ENCODE data around the gene MMEL1. TPM values are rescaled to one million over a fixed set of nuclear protein-coding genes. Genes with fewer than 3 reads are reported as not detected.

MMEL1 gene
- total RNA-seq, 1 experiment from 2014 or later = 4.9 TPM

DNA sequence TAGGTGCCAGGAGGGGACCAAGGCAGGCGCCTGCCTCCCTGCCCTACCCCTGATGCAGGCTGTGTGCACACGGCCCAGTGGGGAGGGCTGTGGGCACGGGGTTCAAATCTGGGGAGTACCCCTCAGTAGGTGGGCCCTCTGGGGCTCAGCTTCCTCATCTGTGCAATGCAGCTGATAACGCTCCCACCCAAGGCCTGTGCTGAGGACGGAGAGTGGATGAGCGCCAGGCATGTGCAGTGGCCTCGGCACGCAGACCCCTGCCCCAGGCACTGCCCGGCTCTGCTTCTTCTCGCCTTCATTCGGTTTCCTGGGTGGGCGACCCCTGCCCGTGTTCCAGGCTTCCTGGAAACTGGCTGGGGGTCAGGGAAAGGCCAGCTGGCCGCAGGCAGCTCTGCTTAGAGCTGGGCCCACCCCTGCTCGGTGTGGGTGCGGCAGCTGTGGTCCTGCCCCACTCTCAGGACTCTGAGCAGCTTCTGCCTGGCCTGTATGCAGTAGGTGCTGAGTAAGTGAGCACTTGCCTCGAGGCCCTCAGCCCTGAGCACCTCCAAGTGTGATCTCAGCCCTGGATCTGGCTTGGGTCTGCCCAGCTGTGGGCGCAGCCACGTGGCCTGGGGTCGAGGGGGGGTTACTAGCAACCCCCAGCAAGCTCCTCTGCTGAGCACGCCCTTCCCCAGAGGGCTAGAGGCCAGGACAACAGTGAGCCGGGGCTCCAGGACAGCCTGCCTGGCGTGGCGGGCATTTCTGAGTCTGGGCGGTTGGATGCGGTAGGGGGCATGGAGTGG, 88.5 kb downstream of the MMEL1 start:
- ChIA-PET CTCF (no interaction called here), POLR2A (ENCODE audit: unreplicated experiment) (interaction anchor here (0.5 to 0.7 kb wide), 3 partner anchors 23 to 336 kb away, joined by 3 to 10 read pairs (median 4); no protein-coding TSS in a partner anchor)
- Histone ChIP-seq H2AFZ (no peak overlapping the region), H3K4me1 (replicated peaks; ENCODE audit: insufficient read depth) (peaks cover 41% of the 10 kb centered on the region), H3F3A (ENCODE audit: insufficient read depth, low read depth) (peaks cover 32% of the 10 kb centered on the region; the same call in 1 of the 2 replicates), H3K27ac (no peak overlapping the region), H3K4me3 (no peak overlapping the region), H3K36me3 (ENCODE audit: low read depth) (no peaks in the 10 kb centered on the region), H3K27me3 (ENCODE audit: insufficient read depth, low read depth) (no peaks in the 10 kb centered on the region), H3K79me2 (ENCODE audit: low read depth) (no peaks in the 10 kb centered on the region), H3K9me3 (ENCODE audit: insufficient read depth, low read depth) (no peaks in the 10 kb centered on the region), H3K4me2 (no peak overlapping the region), H3K9me2 (ENCODE audit: insufficient read depth) (no peaks in the 10 kb centered on the region), H4K20me1 (ENCODE audit: insufficient read depth) (no peaks in the 10 kb centered on the region)
- intact Hi-C loops (cut with micrococcal nuclease; ENCODE audit: unreplicated experiment) = loop anchor here (10.0 kb wide), 1 partner anchor 101 kb away; no protein-coding TSS in a partner anchor
- BruUV-seq (replicated peaks) = no TSS peak
- no peak for TF ChIP-seq EZH2 (IDR thresholded peaks at IDR 0.05; ENCODE audit: low read depth)
- TF ChIP-seq, protein P1, sequence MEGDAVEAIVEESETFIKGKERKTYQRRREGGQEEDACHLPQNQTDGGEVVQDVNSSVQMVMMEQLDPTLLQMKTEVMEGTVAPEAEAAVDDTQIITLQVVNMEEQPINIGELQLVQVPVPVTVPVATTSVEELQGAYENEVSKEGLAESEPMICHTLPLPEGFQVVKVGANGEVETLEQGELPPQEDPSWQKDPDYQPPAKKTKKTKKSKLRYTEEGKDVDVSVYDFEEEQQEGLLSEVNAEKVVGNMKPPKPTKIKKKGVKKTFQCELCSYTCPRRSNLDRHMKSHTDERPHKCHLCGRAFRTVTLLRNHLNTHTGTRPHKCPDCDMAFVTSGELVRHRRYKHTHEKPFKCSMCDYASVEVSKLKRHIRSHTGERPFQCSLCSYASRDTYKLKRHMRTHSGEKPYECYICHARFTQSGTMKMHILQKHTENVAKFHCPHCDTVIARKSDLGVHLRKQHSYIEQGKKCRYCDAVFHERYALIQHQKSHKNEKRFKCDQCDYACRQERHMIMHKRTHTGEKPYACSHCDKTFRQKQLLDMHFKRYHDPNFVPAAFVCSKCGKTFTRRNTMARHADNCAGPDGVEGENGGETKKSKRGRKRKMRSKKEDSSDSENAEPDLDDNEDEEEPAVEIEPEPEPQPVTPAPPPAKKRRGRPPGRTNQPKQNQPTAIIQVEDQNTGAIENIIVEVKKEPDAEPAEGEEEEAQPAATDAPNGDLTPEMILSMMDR (conservative IDR thresholded peaks at IDR 0.05) = no peak
- DNase-seq = no peak

DNA sequence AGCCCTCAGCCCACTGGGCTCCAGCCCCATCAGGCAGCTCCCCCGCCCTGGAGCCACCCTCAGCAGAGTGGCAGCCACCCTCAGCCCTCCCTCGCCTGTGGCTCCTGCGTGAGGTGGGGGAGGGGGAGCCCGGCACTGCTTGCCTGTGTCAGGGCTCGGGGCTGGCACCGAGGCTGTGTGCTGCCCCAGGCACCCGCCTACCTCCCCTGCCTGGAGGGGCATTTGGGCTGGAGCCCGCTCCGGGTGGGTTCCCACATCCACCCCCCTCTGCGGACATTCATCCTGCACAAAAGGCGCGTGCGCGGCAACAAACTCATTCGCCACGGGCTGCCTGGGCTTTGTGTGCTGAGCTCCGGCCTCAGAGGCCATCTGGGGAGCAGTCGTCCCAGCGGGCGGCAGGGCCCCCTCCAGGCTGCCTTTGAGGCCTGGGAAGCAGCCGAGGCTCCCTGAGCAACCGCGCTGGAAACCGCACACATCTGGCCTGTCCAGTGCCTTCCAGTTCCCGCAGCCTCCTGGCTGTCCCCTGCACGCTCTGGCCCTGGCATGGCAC, 89.2 kb downstream of the MMEL1 start:
- H3K4me2 ChIP-seq = no peak overlapping the region
- intact Hi-C loops (cut with micrococcal nuclease; ENCODE audit: unreplicated experiment) = loop anchor here (10.0 kb wide), 1 partner anchor 101 kb away; no protein-coding TSS in a partner anchor

DNA sequence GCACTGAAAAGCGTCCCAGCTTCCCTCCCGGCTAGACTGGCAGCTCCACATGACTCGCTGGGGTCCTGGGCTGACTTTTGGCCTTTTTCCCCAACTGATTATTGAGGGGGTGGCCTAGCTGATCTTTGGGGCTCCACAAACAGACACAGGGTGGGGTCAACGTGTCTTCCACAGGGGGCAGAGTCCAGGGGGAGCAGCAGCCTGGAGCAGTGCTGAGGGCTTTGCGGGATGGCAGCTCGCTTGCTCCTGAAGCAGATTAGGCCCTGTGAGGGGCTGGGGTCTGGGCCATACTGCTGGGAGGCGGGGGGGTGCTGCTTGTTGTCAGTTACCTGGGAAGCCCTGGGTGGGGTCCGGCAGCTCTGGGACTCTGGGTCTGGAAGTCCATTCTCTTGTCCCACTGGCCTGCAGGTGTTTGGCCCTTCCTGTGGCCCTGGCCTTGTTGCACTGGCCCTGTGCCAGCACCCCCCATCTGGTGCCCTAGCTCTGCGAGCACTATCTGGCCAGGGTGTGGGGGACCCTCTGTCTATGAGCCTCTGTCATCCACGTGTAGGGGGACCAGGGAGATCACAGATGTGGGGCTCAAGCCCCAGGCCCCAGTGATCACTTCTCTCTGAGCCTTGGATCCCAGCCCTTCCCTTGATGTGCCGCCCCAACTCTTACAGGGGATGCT, 90.4 kb downstream of the MMEL1 start:
- no TSS peak for BruUV-seq (replicated peaks)
- no peaks in the 10 kb centered on the region for H3K9me3 ChIP-seq (ENCODE audit: insufficient read depth, low read depth)
- peaks cover 23% of the 10 kb centered on the region for H3K4me1 ChIP-seq (replicated peaks; ENCODE audit: insufficient read depth)
- H2AFZ ChIP-seq = no peak overlapping the region
- H3K36me3 ChIP-seq (ENCODE audit: low read depth) = no peaks in the 10 kb centered on the region
- no peak overlapping the region for H3K4me2 ChIP-seq
- no peaks in the 10 kb centered on the region for H3K79me2 ChIP-seq (ENCODE audit: low read depth)
- H3K4me3 ChIP-seq = no peak overlapping the region
- ChIA-PET CTCF (no interaction called here), POLR2A (ENCODE audit: unreplicated experiment) (no interaction called here)
- H3K9me2 ChIP-seq (ENCODE audit: insufficient read depth) = no peaks in the 10 kb centered on the region
- DNase-seq = no peak
- H3K27me3 ChIP-seq (ENCODE audit: insufficient read depth, low read depth) = no peaks in the 10 kb centered on the region
- no peak overlapping the region for H3K27ac ChIP-seq
- H3F3A ChIP-seq (ENCODE audit: insufficient read depth, low read depth) = peaks cover 28% of the 10 kb centered on the region; the same call in 1 of the 2 replicates
- intact Hi-C loops (cut with micrococcal nuclease; ENCODE audit: unreplicated experiment) = loop anchor here (10.0 kb wide), 1 partner anchor 102 kb away; no protein-coding TSS in a partner anchor
- TF ChIP-seq EZH2 (IDR thresholded peaks at IDR 0.05; ENCODE audit: low read depth) = no peak
- TF ChIP-seq, protein P1 (conservative IDR thresholded peaks at IDR 0.05) = no peak
- H4K20me1 ChIP-seq (ENCODE audit: insufficient read depth) = no peaks in the 10 kb centered on the region

More for the DNA sequence above, 89.2 kb downstream of the MMEL1 start:
- Histone ChIP-seq H3K27ac (no peak overlapping the region), H3F3A (ENCODE audit: insufficient read depth, low read depth) (peaks cover 32% of the 10 kb centered on the region; the same call in 1 of the 2 replicates), H3K79me2 (ENCODE audit: low read depth) (no peaks in the 10 kb centered on the region), H2AFZ (no peak overlapping the region), H3K4me1 (replicated peaks; ENCODE audit: insufficient read depth) (peaks cover 34% of the 10 kb centered on the region), H3K36me3 (ENCODE audit: low read depth) (no peaks in the 10 kb centered on the region), H3K27me3 (ENCODE audit: insufficient read depth, low read depth) (no peaks in the 10 kb centered on the region), H4K20me1 (ENCODE audit: insufficient read depth) (no peaks in the 10 kb centered on the region), H3K9me3 (ENCODE audit: insufficient read depth, low read depth) (no peaks in the 10 kb centered on the region), H3K9me2 (ENCODE audit: insufficient read depth) (no peaks in the 10 kb centered on the region), H3K4me3 (no peak overlapping the region)
- CTCF ChIA-PET = no interaction called here
- POLR2A ChIA-PET (ENCODE audit: unreplicated experiment) = interaction anchor here (0.6 to 0.7 kb wide), 2 partner anchors 282 to 335 kb away, joined by 3 to 4 read pairs; no protein-coding TSS in a partner anchor
- no peak for DNase-seq
- TF ChIP-seq EZH2 (IDR thresholded peaks at IDR 0.05; ENCODE audit: low read depth) = no peak
- TF ChIP-seq, protein P1 (conservative IDR thresholded peaks at IDR 0.05) = no peak
- BruUV-seq (replicated peaks) = no TSS peak

Data from PC-9 (cell line).